Trophoblast cell (in vitro differentiated cells and primary cell): ENCODE measurements around the gene DNAH14.

ENCODE experiments used
- DNase-seq, 2 donors: peaks; one replicate each; pipeline ENCODE4 v3.0.0-alpha.2; 2016
- H2AFZ ChIP-seq: 2 replicates; pipeline ENCODE4 v1.6.1; 2013; ENCODE audit warnings: low read length, moderate library complexity, mild to moderate bottlenecking; ENCODE audit not compliant: insufficient read depth, poor library complexity
- H2AK5ac ChIP-seq: 2 replicates; pipeline ENCODE4 v1.6.1; 2013; ENCODE audit warnings: mild to moderate bottlenecking, low read length
- H2BK120ac ChIP-seq: 2 replicates; pipeline ENCODE4 v1.6.1; 2013; ENCODE audit warnings: low read length, mild to moderate bottlenecking, moderate library complexity; ENCODE audit not compliant: insufficient read depth, poor library complexity
- H2BK12ac ChIP-seq: 2 replicates; pipeline ENCODE4 v1.6.1; 2013; ENCODE audit warnings: mild to moderate bottlenecking, low read length, moderate library complexity
- H2BK5ac ChIP-seq: 2 replicates; pipeline ENCODE4 v1.6.1; 2013; ENCODE audit warnings: low read length, low read depth, moderate library complexity, mild to moderate bottlenecking; ENCODE audit not compliant: poor library complexity
- H3K14ac ChIP-seq: 2 replicates; pipeline ENCODE4 v1.6.1; 2013; ENCODE audit warnings: mild to moderate bottlenecking, low read length
- H3K18ac ChIP-seq: 2 replicates; pipeline ENCODE4 v1.6.1; 2013; ENCODE audit warnings: mild to moderate bottlenecking, low read length
- H3K23ac ChIP-seq: 2 replicates; pipeline ENCODE4 v1.6.1; 2013; ENCODE audit warnings: low read length
- H3K27ac ChIP-seq: 2 replicates; pipeline ENCODE4 v1.5.1; 2013; ENCODE audit warnings: low read depth, mild to moderate bottlenecking, inconsistent platforms, low read length, moderate library complexity
- H3K27me3 ChIP-seq: 2 replicates; pipeline ENCODE4 v1.6.1; 2013; ENCODE audit warnings: inconsistent platforms, mild to moderate bottlenecking, low read length, moderate library complexity; ENCODE audit not compliant: insufficient read depth
- H3K36me3 ChIP-seq, 2 experiments: 1 replicate in 1 of 2; 2 replicates in 1 of 2; pipeline ENCODE4 v1.6.1; 2013; ENCODE audit warnings: low read length in 2 of 2, mild to moderate bottlenecking in 2 of 2, moderate library complexity in 1 of 2; ENCODE audit not compliant: insufficient read depth in 2 of 2, control insufficient read depth in 1 of 2
- H3K4ac ChIP-seq: 2 replicates; pipeline ENCODE4 v1.6.1; 2013; ENCODE audit warnings: low read depth, mild to moderate bottlenecking, low read length, moderate library complexity
- H3K4me1 ChIP-seq, 2 experiments: 1 replicate in 1 of 2; 2 replicates in 1 of 2; pipeline ENCODE4 v1.6.1; 2013; ENCODE audit warnings: low read length in 2 of 2, mild to moderate bottlenecking in 2 of 2, moderate library complexity in 1 of 2; ENCODE audit not compliant: insufficient read depth in 2 of 2, control insufficient read depth in 1 of 2
- H3K4me2 ChIP-seq: 2 replicates; pipeline ENCODE4 v1.6.1; 2013; ENCODE audit warnings: inconsistent platforms, mild to moderate bottlenecking, low read length, moderate library complexity
- H3K4me3 ChIP-seq: 2 replicates; pipeline ENCODE4 v1.5.1; 2013; ENCODE audit warnings: mild to moderate bottlenecking, low read depth, low read length, inconsistent platforms
- H3K79me1 ChIP-seq: one replicate; pipeline ENCODE4 v1.6.1; 2013; ENCODE audit warnings: low read length
- H3K79me2 ChIP-seq: 2 replicates; pipeline ENCODE4 v1.6.1; 2013; ENCODE audit warnings: low read length, mild to moderate bottlenecking; ENCODE audit not compliant: control insufficient read depth, insufficient read depth, poor library complexity
- H3K9ac ChIP-seq: 2 replicates; pipeline ENCODE4 v1.6.1; 2013; ENCODE audit warnings: mild to moderate bottlenecking, low read length
- H3K9me3 ChIP-seq: 2 replicates; pipeline ENCODE4 v1.6.1; 2013; ENCODE audit warnings: low read depth, mild to moderate bottlenecking, control low read depth, inconsistent platforms, low read length; ENCODE audit not compliant: insufficient read depth
- H4K12ac ChIP-seq: 2 replicates; pipeline ENCODE4 v1.6.1; 2013; ENCODE audit warnings: low read depth, mild to moderate bottlenecking, low read length, moderate library complexity
- H4K8ac ChIP-seq: 2 replicates; pipeline ENCODE4 v1.6.1; 2013; ENCODE audit warnings: low read depth, mild to moderate bottlenecking, low read length, moderate library complexity
- H4K91ac ChIP-seq: one replicate; pipeline ENCODE4 v1.6.1; 2013; ENCODE audit warnings: low read depth, mild to moderate bottlenecking, low read length, moderate library complexity
- WGBS: extraction: QIAGEN DNeasy Blood & Tissue Kit; methylation state at CpG from one replicate; pipeline ENCODE4 v1.1.7; 2013; ENCODE audit warnings: missing lambda C conversion rate; ENCODE audit not compliant: insufficient read length, insufficient coverage; ENCODE audit errors: extremely low coverage; 5-methylcytosine and 5-hydroxymethylcytosine counted together

The DNAH14 gene

GRCh38 chr1:225407755-225408154 is 478.3 kb downstream of the DNAH14 start:
- no peak overlapping the region for H3K14ac ChIP-seq
- no peaks in the 10 kb centered on the region for H3K79me2 ChIP-seq
- no CpG with 5 or more reads among the region's 2 CpGs for WGBS
- no peak overlapping the region for H3K27ac ChIP-seq
- H4K8ac ChIP-seq, result no peak overlapping the region
- H3K9ac ChIP-seq, result no peak overlapping the region
- H4K12ac ChIP-seq, result no peak overlapping the region
- H4K91ac ChIP-seq, result no peak overlapping the region
- no peak overlapping the region for H2BK12ac ChIP-seq
- no peak for DNase-seq
- no peak overlapping the region for H3K4me3 ChIP-seq
- H2BK120ac ChIP-seq, result no peak overlapping the region
- H3K79me1 ChIP-seq, result no peaks in the 10 kb centered on the region
- H3K4me2 ChIP-seq, result no peak overlapping the region
- no peak overlapping the region for H3K4ac ChIP-seq
- H3K18ac ChIP-seq, result no peak overlapping the region
- H3K27me3 ChIP-seq, result no peaks in the 10 kb centered on the region
- H3K4me1 ChIP-seq, result no peaks in the 10 kb centered on the region
- H3K9me3 ChIP-seq, result no peaks in the 10 kb centered on the region
- H3K23ac ChIP-seq, result no peak overlapping the region
- no peak overlapping the region for H2AFZ ChIP-seq
- H2BK5ac ChIP-seq, result no peak overlapping the region
- H2AK5ac ChIP-seq, result no peak overlapping the region
- peaks cover 20 to 31% of the 10 kb centered on the region in 2 experiments for H3K36me3 ChIP-seq

- H3K36me3 ChIP-seq, result peaks cover 21 to 31% of the 10 kb centered on the region in 2 experiments
- H3K9ac ChIP-seq, result no peak overlapping the region
- H3K4me2 ChIP-seq, result no peak overlapping the region
- H3K27me3 ChIP-seq, result no peaks in the 10 kb centered on the region
- H3K4ac ChIP-seq, result no peak overlapping the region
- DNase-seq, result no peak
- H2AK5ac ChIP-seq, result no peak overlapping the region
- H2BK12ac ChIP-seq, result no peak overlapping the region
- H3K4me3 ChIP-seq, result no peak overlapping the region
- WGBS, result no CpG with 5 or more reads among the region's 4 CpGs
- H3K27ac ChIP-seq, result no peak overlapping the region
- no peak overlapping the region for H2BK5ac ChIP-seq
- H4K8ac ChIP-seq, result no peak overlapping the region
- no peaks in the 10 kb centered on the region for H3K79me2 ChIP-seq
- H3K14ac ChIP-seq, result no peak overlapping the region
- H4K91ac ChIP-seq, result no peak overlapping the region
- no peaks in the 10 kb centered on the region for H3K9me3 ChIP-seq
- H3K4me1 ChIP-seq, result no peaks in the 10 kb centered on the region
- H4K12ac ChIP-seq, result no peak overlapping the region
- H3K18ac ChIP-seq, result no peak overlapping the region
- H3K23ac ChIP-seq, result no peak overlapping the region
- H3K79me1 ChIP-seq, result no peaks in the 10 kb centered on the region
- no peak overlapping the region for H2BK120ac ChIP-seq
- no peak overlapping the region for H2AFZ ChIP-seq
Measured at GRCh38 chr1:225408249-225408648, 478.8 kb downstream of the DNAH14 start.

- no peaks in the 10 kb centered on the region for H3K79me1 ChIP-seq
- H3K4me1 ChIP-seq, result no peaks in the 10 kb centered on the region
- H4K8ac ChIP-seq, result no peak overlapping the region
- H3K4me2 ChIP-seq, result no peak overlapping the region
- no peak overlapping the region for H2BK120ac ChIP-seq
- H4K91ac ChIP-seq, result no peak overlapping the region
- H2BK5ac ChIP-seq, result no peak overlapping the region
- H2AFZ ChIP-seq, result no peak overlapping the region
- WGBS, result no CpG with 5 or more reads among the region's 8 CpGs
- no peak overlapping the region for H3K27ac ChIP-seq
- H3K79me2 ChIP-seq, result no peaks in the 10 kb centered on the region
- H3K9me3 ChIP-seq, result no peaks in the 10 kb centered on the region
- H4K12ac ChIP-seq, result no peak overlapping the region
- no peaks in the 10 kb centered on the region for H3K27me3 ChIP-seq
- no peak overlapping the region for H3K18ac ChIP-seq
- no peak for DNase-seq
- H2BK12ac ChIP-seq, result no peak overlapping the region
- no peak overlapping the region for H3K23ac ChIP-seq
- H3K9ac ChIP-seq, result no peak overlapping the region
- H3K36me3 ChIP-seq, result peaks cover 19 to 33% of the 10 kb centered on the region in 2 experiments
- no peak overlapping the region for H3K4ac ChIP-seq
- H3K4me3 ChIP-seq, result no peak overlapping the region
- H2AK5ac ChIP-seq, result no peak overlapping the region
- H3K14ac ChIP-seq, result no peak overlapping the region
Measured at GRCh38 chr1:225409051-225409450, 479.6 kb downstream of the DNAH14 start.

GRCh38 chr1:225410036-225410435 is 480.6 kb downstream of the DNAH14 start:
- no peak overlapping the region for H3K4me2 ChIP-seq

More at GRCh38 chr1:225410036-225410435, 480.6 kb downstream of the DNAH14 start:
- H4K8ac ChIP-seq, result no peak overlapping the region
- no peak overlapping the region for H2BK12ac ChIP-seq
- H2AFZ ChIP-seq, result no peak overlapping the region
- no peak overlapping the region for H3K9ac ChIP-seq
- H3K4me1 ChIP-seq, result no peaks in the 10 kb centered on the region
- no peak overlapping the region for H4K91ac ChIP-seq
- no peak overlapping the region for H3K18ac ChIP-seq
- no peak overlapping the region for H2BK120ac ChIP-seq
- no peak overlapping the region for H3K27ac ChIP-seq
- no peaks in the 10 kb centered on the region for H3K9me3 ChIP-seq
- no peaks in the 10 kb centered on the region for H3K79me1 ChIP-seq
- no CpG with 5 or more reads among the region's 6 CpGs for WGBS
- H3K23ac ChIP-seq, result no peak overlapping the region
- no peaks in the 10 kb centered on the region for H3K27me3 ChIP-seq
- DNase-seq, result no peak
- H3K4ac ChIP-seq, result no peak overlapping the region
- H2AK5ac ChIP-seq, result no peak overlapping the region
- H3K79me2 ChIP-seq, result no peaks in the 10 kb centered on the region
- no peak overlapping the region for H3K14ac ChIP-seq
- no peak overlapping the region for H3K4me3 ChIP-seq
- no peak overlapping the region for H4K12ac ChIP-seq
- peaks cover 19 to 37% of the 10 kb centered on the region in 2 experiments for H3K36me3 ChIP-seq
- H2BK5ac ChIP-seq, result no peak overlapping the region
